Activated T-helper 1 cell treated with anti-CD3 and anti-CD28 coated beads, Interleukin-2, amount 50 U/mL, for 16 hours (primary cell): ENCODE results near the gene CRYBB1.

Source experiments
- DNase-seq, 2 donors: peaks; one replicate each; pipeline ENCODE4 v3.0.0-alpha.2; 2020; ENCODE audit warnings: low read depth in 1 of 2, low spot score in 1 of 2

The CRYBB1 gene

DNA sequence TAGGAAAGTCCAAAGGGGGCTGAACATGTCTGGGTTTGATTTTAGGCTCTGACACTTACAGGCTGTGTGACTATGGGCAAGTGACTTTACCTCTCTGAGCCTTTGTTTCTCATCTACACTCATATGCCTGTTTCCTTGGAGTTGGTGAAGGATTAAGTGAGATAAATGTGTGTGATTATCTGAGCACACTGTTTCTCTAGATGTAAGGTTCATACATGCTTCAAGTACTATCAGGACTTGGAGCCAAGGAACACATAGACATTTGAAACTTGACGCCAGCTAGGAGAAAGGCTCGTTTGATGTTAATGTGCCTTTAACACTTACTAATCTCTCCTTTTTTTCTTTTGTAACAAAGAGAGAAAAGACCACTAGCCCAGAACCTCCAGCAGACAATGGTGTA, 9.7 kb downstream of the CRYBB1 start:
- DNase-seq: no peak

DNA sequence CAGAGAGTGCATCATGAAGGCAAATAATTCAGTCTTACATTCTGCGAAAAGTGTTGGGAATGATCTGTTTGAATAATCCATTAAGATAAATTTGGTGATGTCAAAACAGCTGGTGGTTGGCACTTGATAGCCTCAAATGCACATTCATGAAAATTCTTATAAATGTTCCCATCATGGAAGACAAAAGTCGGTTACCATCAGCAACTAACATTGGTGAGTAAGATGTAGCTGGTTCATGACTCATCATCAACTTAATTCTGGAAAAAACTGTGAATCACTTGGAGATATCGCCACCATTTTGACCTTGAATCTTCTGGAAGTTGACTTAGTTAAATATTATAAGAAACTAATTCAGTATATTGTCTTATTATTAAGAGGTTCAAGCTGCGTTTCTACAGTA, 11.2 kb downstream of the CRYBB1 start:
- no peak for DNase-seq

DNA sequence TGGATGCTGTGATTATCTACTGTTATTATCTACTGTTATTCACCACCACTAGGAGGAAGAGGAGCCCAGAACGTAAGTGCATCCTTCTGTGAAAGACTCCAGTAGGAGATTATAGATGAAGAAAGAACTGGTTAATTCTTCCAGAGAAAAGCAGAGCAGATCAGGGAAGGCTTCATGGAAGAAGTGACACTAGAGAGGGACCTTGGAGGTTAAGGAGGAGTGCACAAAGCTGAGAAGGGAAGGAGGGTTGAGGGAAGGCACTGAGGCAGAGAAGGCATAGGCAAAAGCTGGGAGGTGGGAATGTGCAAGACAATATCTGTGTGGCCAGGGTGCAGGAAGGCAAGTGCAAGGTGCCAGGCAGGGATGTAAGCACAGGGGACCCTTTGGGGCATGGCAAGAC, 13.5 kb downstream of the CRYBB1 start:
- DNase-seq: no peak

DNA sequence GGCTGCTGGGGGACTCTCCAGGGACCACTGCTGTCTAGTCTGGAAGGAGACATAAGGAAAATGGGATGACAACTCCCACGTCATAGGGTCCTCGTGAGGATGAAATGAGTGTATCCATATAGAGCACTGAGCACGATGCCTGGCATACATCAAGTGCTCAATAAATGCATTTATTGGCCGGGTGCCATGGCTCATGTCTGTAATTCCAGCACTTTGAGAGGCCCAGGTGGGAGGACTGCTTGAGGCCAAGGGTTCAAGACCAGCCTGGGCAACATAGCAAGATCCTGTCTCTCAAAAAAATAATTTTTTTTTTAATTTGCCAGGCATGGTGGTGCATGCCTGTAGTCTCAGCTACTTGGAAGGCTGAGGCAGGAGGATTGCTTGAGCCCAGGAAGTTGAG, 15.7 kb downstream of the CRYBB1 start:
- no peak for DNase-seq

DNA sequence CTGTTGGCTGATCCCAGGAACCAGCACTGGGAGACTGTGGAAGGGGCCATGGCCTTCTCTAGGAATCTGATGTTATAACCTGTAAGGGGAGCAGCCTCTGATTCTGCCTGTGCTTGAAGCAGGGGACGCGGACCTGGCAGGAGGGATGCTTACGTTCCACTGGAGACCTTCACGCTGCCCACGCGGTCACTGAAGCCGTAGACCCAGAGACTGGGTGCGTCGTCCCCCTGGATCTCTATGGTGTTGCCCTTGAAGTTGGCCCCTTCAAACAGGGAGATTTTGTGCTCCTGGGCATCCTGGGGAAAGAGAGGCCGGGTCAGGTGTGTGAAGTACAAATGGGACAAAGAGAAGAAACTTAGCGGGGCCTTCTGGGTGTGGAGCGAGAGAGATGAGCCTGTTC, 16.1 kb downstream of the CRYBB1 start:
- no peak for DNase-seq

DNA sequence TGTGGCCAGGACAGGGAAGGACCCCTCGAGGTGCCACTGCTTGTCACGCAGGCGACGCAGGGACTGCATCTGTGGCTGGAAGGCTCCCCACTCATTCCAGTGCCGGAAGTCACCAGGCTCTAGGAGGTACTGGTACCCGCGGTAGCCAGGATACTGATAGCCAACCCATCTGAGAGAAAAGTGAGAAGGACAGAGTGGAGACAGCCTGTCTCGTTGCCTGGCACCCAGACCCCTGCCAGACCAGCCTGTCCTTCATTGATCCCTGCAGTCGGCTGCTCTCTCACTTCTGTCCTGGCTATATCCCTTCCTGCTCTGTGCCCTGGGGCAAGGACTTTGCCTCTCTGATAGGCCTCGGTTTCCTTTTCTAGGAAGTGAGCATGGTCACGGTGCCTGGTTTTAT, 18.3 kb downstream of the CRYBB1 start:
- DNase-seq: no peak

DNA sequence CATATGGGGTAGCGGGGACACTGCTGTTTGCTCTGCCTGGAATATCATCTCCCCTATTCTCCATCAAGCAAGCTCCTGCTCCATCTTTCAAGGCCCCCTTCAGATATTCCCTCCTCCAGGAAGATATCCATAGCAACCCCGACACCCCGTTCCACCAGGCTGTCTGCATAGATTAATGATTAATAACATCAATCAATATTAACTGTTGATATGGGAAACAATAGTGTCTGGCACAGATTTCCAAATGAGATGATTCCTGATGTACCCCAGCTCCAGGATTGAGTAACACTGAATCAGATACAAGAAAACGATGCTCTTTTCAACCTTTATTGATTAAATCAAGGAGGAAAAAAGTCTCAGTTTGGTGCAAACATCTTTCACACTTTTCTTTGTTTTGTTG, 20.3 kb downstream of the CRYBB1 start:
- DNase-seq: no peak

DNA sequence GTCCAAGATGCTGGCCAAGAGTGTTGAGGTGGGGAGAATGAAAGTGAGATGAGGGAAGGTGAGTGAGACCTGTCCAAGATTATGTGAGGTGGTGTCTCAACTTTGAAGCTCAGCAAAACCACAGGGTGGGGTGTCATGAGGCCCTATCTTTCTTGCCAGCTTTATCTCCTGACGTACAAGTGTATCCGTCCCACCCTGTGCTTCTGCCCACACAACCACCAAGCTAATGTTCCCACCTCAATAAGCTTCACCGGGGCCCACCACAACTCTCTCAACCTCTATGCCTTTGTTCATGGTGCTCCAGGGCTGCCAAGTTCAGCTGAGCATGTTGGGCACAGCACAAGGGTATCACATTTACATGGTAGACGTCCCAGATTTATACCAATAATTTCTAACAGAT, 20.8 kb downstream of the CRYBB1 start:
- no peak for DNase-seq

DNA sequence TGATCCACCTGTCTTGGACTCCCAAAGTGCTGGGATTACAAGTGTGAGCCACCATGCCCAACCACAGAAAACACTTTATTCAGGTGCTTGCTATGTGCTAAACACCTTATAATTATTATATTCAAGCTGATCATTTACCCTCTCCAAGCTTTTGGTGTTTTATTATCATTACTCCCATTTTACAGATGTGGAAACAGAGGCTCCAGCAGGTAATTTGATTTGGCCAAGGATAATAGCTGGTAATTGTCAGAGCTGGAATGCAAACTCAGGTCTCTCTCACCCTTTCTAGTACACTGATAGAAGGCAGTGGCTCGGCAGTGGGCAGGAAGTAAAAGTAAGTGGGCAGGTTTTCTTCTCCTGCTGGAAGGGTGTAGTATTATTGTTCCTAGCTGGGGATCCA, 24.1 kb downstream of the CRYBB1 start:
- no peak for DNase-seq

DNA sequence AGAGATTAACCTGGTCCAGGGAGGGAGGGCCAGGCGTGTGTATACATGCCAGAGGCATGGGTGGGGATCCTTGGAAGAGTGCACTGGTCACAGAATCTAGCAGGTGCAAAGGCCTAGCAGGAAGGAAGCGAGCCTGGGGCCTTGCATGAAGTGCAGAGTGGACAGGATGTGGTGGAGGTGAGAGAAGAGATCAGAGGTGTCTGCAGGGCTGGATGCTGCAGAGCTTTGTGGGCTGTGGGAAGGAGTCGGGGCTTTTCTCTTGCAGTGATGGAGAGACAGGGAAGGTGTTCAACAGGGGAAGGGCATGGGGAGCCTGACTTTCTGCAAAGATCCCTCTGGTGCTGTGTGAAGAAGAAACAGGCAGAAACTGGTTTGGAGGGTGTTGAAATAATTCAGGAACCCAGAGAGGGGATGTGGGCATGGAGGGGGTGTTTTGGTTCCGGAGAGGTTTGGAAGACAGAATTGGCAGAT, 25.4 kb downstream of the CRYBB1 start:
- peak; percentile 11 to 16 for DNase-seq

DNA sequence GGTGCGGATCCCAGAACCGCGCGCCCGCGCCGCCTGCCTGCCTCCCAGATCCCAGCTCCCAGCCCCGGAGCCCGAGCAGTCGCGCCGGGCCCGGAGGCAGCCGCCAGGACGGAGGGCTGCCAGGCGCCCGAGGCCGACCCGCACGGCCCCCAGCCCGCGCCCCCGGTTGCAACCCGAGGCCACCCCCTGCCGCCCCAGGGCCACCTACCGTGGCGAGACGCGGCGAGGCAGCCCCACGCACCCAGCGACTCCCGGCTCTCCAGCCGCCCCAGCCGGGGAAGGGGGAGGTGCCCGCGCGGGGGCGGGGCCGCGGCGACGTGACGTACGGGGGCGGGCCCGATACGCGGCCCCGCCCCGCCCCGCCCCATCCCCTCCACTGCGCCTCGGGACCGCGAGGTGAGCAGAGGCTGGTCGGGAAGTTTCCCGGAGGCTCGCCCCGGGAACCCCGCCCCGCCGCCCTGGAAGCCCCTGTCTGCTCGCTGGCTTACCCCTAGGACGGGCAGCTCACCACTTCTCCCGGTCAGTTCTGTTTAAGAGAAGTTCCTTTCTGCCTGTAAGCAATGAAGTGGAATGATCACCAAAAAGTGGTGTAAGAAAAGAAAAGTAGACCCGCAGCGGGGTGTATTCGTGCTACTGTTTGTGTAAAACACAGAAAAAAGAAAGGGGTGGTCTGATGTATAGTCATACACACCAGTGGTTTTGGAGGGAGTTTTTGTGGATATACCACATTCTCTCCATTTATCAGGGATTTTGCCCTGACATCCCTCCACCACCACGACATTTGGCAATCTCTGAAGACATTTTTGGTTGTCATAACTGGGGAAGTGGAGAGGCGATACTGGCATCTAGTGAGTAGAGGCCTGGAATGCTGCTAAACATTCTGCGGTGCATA, 27.7 kb downstream of the CRYBB1 start, which contains the start of gene TPST2:
TPST2 (minus strand) TSS at position 288 of the 892 bp plus-strand sequence. CDS start 48,502 bp downstream, outside the sequence.
- DNase-seq: peak; percentile 52 to 73

DNA sequence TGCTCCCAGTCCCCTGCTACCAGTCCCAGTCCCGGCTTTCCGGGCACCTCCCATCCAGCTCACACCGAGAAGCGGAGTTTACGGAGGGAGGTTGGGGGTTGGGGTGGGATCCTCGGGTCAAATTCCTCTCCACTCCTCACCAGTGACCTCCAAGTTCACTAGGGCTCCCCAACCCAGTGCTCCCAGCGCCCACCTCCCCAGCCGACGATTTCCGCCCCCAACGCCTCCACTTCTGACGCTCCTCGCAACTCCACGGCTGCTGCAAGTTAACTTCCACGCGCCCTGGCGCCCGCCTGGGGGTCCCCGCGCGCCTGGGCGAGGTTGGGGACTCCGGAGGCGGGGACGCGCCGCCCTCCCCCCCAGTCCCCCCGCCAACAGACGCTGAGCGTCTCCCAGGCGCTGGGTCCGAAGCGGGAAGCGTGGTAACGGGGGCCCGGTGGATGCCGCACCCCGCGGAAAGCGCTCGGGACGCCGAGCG, 28.4 kb downstream of the CRYBB1 start:
- DNase-seq: peak in 1 of 2 donors; percentile 10

DNA sequence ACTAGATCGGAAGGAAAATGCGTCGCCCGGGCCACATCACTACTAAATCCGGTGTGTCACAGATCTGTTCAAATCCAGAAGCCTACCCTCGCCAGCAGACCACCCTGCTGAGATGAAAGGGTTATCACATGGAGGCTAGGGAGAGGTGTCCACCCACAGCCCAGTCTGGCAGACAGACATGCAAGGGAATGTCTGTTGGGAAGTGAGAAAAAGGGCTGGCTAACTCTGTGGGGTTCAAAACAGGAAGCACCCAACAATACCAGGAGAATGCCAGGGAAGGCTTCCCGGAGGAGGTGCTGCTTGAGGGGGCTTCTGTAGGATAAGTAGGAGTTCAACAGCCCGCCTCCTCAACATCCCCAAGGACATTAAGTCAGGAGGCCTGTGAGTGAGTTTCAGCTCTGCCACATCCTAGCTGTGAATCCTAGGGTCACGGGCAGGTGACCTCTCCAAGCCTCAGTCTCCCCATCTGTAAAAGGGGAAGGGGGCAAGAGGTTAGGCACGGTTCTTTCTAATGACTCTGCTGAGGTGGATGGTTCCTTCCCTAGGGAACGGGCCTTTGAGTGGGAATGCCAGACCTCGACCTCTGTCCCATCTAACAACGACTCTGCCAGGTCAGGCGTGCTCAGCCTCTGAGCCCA, 29.0 kb downstream of the CRYBB1 start:
- no peak for DNase-seq

DNA sequence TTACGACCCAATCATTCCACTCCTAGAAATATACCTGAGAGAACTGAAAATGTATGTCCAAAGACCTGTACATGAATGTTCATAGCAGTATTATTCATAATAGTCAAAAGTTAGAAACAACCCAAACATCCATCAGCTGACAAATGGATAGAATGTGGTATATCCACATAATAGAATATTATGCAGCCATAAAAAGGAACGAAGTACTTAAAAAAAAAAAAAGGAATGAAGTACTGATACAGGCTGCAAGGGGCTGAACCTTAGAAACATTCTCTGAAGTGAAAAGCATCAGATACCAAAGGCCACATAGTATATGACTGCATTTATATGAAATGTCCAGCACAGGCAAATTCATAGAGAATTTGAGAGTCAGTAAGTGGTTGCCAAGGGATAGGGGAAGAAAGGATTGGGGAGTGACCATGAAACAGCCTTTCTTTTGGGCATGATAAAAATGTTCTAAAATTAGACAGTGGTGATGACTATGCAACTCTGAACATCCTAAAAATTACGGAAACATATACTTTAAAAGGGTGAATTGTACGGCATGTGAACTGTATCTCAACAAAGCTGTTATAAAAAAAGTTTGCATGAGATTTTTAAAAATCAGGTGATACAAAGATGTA, 29.7 kb downstream of the CRYBB1 start:
- no peak for DNase-seq

DNA sequence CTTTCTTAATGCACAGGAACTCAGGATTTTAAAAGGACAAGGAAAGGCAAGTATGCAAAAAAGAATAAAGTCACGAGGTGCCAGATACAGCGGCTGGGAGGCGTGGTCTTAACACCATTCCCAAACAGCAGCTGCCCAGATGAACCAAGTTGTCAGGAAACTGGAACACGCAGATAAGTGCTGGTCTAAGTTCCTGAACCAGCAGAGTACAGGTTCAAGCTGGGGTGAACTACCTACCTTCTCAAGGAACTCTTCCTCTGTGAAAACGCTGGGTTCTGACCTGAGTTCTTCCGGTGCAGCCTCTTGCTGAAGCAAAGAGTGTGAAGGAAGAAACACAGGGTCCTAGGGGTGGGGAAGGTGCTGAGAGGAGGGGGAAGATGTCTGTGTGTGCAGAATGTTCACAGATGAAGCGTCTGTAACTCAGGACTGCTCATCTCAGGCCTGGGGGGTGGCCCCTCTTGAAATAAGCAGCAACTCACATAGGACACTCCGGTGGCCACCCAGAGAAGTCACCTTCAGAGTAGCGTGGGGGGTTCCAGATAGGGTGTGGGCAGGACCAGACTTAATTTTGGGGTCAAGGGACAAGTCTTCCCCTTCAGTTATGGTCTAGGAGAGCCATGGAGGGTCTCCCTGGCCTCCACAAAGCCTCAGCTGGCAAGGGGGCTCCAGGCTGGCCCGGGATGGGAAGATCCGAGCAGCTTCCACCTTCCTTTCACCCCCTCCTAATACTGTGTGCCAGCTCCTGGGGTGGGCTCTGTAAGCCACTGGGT, 31.1 kb downstream of the CRYBB1 start:
- no peak for DNase-seq

DNA sequence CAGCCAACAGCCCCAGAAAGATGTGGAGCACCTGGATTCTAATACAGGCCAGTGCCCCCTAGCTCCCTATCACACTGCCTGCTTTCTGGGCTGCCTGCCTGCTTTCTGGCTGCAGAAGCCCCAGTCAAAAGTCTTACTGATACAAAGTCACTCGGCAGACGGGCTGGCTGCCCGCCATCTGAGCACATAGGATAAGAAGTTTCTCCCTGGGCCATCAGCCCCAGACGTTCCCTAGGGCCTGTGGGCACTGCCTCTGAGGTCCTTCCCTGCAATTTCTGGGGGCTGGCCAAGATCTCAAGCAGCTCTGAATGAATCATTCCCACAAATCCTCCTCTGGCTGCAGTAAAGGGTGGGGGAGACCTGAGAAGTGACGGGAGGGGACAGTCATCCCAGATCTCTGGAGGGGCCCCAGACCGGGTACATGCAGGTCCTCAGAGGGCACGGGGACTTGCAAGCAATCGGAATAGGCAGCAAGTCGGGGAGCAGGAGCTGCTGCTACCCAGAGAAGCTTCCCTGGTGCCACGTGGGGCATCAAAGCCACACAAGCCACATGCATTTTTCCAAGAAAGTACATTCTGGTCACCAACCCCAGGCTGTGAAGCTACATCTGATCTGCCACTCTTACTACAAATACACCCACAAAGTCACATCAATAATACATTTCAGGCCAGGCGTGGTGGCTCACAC, 32.6 kb downstream of the CRYBB1 start:
- DNase-seq: no peak

DNA sequence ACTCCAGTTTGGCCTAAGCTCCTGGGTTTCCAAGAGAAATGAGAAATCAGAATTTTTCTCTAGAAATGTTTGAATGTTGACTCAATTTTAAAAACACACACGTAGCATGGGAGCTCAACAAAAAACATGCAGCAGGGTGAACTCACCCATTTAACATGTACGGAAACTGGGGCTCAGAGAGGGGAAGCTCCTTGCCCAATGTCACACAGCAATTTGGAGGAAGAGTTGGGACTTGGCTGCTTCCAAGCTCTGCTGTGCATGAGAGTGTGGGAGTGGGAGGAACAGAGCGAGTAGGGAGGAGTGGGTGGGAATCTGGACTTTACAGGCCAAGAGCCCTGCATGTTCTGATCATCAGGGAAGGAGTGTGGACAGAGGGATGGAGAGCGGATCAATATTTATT, 33.8 kb downstream of the CRYBB1 start:
- no peak for DNase-seq

DNA sequence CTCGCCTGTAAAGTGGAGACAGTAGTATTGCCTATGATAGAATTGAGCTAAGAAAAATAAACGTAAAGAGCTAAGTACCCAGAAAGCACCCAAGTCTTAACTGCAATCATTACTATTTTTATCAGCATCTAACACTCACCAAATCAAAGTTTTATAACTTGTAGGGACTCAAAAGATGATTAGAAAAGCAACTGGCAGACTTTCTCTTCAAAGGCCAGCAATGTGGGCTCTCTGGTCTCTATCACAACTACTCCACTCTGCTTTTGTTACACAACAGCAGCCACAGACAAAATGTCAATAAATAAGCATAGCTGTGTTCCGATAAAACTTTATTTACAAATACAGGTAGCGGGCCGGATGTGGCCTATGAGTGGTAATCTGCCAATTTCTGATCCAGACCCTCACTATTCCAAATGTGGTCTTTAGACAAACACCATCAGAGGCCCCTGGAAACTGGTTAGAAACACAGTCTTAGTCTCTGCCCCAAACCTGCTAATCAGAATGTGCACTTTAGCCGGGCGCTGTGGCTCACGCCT, 36.1 kb downstream of the CRYBB1 start:
- DNase-seq: no peak

DNA sequence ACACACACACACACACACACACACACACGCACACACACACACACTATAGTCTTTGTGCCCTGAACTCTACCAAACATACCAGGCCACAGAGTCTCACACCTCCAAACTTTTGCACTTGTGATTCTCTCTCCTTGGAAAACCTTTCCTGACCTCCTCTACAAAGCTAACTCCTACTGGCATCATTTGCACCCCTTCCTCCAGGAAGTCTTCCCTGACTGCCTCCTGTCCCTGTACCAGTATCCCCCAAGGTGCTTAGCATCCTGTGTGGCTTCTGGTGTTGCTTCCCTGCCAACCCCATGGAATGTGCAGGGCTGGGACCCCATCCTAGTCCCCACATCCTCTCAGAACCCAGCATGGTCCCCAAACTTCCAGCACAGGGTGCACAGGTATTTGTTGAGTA, 36.8 kb downstream of the CRYBB1 start:
- DNase-seq: no peak

DNA sequence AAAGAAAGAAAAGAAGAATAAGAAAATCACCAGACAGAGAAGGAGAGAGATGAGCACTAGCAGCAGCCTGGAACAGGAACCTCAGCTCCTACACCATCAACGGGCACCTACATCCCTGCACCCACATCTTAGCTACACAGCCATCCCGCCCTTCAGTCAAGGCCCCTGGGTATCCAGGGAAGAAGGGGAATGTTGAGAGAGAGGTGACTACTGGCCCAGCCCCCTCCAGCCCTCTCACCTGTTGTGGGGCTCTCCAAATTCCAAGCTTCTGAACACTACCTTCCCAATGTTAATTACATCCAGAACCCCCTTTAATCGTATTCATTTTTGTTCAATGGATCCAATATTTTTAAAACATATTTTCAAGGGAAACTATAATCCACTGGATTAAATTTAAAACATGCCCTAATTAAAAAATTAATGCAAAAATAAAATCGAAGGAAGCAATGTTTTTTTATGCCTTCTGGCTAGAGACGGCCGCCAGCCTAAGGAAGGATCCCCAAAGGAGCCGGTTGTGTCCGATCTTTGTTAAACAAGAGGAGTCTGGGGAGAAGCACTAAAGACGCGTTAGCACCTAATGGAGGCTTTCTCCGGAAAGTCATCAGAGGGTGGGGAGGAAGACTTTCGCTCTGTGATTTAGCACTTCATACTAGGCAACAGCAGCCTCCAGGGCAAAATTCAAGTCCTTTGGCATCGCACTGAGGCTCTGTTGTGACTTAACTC, 37.4 kb downstream of the CRYBB1 start:
- DNase-seq: no peak
